Activated CD8-positive, alpha-beta memory T cell treated with anti-CD3 and anti-CD28 coated beads for 4 hours (primary cell): ENCODE measurements around the gene C4B.
"Not testable (repeated sequence)": the region's sequence is repeated elsewhere in the genome, so short reads cannot be mapped to it uniquely, and the experiment has no call there.

ENCODE experiments used
- DNase-seq, 2 donors: peaks; one replicate each; pipeline ENCODE4 v3.0.0-alpha.2; 2020; ENCODE audit warnings: low read depth in 2 of 2

C4B gene

DNA sequence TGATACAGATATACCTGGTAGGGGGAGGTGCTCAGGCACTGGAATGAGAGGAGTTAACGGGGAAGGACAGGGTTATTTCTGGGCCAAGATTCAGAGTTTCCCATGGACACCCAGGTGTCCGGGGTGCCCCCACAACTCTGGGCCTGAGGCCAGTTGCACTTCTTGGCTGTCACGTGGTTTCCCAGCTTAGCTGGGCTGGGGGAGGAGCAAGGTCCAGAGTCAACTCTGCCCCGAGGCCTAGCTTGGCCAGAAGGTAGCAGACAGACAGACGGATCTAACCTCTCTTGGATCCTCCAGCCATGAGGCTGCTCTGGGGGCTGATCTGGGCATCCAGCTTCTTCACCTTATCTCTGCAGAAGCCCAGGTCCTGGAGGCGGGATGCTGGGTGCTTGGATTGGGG lies at the start of gene C4B:
Gene C4B (plus strand): TSS at position 249 of the 400 bp plus-strand sequence. CDS start 51 bp downstream, at position 300.
- not testable (repeated sequence) for DNase-seq

DNA sequence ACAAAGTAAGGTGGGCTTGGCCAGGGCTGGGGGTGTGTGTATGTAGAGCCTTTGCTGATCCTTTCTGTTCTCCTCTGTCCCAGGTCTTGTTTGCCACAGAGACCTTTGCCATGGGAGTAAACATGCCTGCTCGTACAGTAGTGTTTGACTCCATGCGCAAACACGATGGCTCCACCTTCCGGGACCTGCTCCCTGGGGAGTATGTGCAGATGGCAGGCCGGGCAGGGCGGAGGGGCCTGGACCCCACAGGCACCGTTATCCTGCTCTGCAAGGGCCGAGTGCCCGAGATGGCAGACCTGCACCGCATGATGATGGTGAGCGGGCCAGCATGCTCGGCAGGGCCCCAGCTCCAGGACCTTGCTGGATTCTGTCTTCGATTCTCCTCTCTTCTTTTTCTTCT lies 48.9 kb upstream of the C4B start:
- no peak for DNase-seq

DNA sequence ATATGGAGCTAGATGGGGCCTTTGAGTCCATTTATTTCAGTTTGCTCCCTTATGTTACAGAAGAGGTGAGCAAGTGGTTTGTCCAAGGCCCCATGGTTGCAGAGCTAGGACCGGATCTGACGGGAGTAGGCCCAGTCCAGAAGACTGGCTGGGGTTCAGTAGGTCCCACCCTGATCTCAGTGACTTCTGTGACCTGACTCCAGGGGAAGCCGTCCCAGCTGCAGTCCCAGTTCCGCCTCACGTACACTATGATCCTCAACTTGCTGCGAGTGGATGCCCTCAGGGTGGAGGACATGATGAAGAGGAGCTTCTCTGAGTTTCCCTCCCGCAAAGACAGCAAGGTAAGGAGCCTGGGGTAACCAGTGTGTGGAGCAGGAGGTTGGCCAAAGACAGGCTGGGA lies 48.1 kb upstream of the C4B start:
- DNase-seq = no peak

DNA sequence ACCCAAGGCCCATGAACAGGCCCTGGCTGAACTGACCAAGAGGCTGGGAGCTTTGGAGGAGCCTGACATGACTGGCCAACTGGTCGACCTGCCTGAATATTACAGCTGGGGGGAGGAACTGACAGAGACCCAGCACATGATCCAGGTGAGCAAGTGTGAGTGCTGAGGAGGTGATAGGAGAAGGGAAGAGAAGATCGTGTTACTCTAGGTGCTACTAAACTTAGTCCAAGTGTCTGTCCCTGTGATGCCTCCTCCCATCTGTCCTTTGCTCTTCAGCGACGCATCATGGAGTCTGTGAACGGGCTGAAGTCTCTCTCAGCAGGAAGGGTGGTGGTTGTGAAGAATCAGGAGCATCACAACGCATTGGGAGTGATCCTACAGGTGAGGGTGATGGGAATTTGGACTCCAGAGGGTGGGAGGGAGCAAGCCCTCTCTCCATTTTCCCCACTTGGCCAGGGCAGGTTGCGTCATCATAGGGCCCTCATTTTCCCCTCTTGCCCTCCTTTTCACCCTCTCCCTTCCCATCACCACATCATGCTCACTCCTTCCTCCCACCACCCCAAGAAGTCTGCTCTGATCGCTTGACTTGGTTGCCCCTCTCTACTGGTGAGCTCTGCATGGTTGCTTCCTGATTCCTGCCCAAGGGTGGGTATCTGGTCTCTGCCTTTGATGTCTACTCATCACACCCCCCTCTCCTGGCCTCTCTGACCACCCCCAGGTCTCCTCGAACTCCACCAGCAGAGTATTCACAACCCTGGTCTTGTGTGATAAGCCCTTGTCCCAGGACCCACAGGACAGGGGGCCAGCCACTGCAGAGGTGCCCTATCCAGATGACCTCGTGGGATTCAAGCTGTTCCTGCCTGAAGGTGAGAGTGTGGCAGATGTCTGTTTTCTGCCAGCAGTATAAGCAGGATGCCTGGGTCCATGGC lies 47.3 kb upstream of the C4B start:
- no peak for DNase-seq

DNA sequence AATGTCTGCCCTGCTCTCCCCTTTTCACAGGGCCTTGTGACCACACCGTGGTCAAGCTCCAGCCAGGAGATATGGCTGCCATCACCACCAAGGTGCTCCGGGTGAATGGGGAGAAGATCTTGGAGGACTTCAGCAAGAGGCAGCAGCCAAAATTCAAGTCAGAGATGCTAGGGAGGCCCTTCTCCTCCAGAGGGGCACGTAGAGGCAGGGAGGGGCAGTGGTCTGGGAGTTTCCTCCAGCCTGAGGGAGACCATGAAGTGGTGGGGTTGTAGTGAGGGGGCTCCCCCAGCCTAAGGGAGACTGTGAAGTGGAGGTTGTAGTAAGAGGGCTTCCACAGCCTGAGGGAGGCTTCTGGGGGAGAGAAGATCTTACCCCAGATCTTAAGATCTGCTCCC lies 46.7 kb upstream of the C4B start:
- DNase-seq = no peak

DNA sequence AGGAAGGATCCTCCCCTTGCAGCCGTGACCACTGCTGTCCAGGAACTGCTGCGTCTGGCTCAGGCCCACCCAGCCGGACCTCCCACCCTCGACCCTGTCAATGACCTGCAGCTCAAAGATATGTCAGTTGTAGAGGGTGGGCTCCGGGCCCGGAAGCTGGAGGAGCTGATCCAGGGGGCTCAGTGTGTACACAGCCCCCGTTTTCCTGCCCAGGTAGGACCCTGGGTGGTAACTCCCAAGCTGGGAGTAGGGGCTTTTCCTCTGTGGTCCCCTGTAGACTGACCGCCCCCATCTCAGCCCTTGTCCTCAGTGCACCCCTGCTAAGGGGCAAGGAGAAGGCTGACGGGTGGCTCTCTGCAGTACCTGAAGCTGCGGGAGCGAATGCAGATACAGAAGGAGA lies 46.3 kb upstream of the C4B start:
- no peak for DNase-seq

DNA sequence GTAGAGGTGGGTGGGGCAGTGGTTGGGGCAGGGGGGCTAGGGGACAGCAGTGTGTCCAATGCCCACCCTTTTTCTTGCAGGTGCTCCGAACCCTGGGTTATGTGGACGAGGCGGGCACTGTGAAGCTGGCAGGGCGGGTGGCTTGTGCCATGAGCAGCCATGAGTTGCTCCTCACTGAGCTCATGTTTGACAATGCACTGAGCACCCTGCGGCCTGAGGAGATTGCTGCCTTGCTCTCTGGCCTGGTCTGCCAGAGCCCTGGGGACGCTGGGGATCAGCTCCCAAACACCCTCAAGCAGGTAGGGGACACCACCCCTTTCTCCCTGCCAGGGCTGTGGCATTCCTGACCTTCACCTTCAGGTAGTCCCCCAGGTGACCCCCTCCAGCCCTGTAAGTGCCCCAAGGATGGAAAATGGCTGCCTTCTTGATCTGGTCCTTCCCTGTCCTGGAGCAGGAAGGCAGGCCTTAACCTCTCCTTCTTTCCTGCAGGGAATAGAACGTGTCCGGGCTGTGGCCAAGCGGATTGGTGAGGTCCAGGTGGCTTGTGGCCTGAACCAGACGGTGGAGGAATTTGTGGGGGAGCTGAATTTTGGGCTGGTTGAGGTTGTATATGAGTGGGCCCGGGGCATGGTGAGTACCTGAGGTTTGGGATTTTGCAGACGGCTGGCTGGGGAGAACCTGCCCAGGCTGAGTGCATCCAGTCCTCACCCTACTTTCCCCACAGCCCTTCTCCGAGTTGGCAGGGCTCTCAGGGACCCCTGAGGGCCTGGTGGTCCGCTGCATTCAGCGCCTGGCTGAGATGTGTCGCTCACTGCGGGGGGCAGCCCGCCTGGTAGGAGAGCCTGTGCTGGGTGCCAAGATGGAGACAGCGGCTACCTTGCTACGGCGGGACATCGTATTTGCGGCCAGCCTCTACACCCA lies 45.5 kb upstream of the C4B start:
- no peak for DNase-seq

DNA sequence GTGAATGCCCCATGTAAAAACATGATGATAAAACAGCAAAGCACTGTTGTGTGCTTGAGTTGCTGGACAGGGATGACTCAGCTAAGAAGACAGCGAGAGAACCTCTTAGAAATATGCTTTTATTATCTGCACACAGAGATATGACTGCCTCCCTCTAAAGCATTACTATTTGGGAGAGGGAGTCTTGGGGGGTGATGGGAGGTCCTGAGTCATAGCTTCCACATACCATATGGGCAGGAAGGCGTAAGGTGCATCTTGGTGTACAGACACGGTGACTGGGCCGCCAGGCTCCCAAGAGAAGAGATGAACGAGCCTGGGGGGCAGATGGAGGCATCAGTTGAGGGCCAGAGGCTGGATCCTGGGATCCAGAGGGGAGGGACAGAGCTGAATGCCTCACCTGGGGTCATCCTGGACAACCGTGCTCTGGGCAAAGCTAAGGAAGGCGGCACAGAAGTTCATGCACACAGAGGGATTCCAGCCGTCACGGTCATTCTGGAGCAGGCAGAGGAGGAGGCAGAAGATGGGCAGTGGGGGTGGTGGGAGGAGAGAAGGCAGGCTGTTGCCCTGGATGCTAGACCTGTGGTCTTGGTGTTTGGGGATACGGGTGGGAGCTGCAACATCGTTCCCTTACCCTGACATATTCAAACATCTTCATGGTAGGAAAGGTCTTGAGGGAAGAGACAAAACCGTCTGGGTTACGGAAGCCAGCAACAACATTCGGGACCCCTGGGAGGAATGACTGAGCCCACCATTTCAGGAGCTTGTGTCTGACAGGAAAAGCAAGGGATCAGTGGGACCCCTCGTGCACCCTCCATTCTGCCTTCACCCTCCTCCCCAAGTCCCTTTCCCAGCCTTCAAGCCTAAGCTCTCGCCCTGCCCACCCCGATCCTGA lies 44.6 kb upstream of the C4B start:
- DNase-seq = no peak

DNA sequence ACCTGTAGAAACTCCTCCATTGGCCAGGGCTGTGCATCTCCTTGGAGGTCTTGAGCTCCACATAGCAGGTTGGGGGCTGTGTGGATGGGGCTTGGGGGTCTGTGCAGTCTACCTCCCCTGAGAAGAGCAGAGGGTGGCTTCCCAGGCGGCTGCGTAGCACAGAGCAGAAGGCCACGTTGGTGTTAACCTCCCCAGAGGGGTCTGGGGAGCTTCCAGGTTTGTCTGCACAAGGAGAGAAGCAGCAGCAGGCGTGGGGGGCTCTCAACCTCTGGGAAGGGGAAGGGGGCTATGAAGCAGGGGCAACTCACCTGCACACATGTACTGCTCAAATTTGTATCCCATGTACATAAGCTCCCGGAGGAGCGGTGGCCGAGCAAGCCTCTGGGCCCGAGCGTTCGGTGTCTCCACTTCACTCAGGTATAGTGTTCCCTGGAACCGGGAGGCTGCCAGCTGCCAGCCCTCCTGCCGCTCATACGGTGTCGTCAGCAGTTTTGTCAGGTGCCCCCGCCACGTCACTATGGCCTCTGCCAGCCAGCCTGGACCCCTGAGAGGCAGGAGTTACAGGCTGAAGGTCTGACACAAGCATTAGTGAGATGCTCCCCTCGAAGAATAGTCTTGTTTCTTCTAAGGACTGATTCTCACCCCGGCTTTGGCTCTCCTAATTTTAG lies 43.9 kb upstream of the C4B start:
- DNase-seq = no peak

DNA sequence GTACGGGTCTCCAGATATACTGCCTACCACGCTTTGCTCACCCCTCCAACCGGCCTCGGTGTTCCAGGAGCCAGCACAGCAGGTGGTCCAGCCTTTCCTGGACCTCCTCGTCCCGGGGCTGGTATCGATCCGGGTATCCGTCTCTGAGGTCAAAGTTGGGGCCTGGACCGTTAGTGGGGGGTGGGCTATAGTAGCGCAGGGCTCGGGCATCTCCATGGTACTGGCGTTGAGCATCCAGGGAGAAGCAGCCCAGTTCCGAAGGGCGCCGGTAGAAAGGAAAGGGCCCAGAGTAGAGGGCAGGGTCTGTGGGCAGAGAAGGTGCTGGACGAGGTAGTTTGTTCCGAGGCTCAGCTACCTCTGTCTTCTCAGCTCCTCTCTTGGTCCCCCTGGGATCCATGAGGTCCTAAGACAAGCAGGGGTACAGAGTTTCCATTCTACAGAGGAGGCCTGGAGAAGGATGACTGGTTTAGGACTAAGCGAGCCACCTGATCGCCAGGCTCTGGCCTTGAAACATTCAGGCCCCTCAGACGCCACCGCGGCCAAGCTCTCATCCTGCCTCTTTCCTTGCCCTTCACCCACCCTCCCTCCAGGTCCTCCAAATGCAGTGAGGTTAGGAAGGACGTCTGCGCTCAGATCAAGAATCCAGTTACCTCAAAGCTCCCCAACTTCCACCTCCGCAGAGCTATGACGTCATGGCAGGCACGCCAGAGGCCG lies 43.2 kb upstream of the C4B start:
- no peak for DNase-seq

DNA sequence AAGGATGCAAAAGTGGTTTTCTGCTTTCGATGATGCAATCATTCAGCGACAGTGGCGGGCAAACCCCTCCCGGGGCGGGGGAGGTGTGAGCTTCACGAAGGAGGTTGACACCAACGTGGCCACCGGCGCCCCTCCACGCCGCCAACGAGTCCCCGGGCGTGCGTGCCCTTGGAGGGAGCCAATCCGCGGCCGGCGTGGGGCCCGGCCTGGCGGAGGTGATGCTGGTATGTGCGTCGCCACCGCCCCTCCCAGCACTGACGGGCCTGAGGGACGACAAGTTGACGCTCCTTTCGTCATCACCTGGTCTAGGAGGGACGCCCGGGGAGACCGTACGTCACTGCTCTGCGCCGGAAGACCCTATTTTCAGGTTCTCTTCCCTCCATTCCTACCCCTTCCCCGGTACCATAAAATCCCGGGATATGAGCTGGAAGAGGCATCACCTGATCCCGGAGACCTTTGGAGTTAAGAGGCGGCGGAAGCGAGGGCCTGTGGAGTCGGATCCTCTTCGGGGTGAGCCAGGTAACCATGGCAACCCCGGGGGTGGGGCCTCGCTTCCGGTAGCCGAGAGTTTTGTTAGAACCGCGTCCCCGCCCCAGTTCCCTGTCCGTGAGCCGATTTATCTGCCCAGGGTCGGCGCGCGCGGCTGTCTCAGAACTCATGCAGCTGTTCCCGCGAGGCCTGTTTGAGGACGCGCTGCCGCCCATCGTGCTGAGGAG lies 42.4 kb upstream of the C4B start, which contains the start of gene DXO:
Gene DXO (minus strand): TSS at position 146 of the 716 bp plus-strand sequence. CDS start 463 bp downstream, outside the sequence.
- DNase-seq = peak; percentile 97 to 98

DNA sequence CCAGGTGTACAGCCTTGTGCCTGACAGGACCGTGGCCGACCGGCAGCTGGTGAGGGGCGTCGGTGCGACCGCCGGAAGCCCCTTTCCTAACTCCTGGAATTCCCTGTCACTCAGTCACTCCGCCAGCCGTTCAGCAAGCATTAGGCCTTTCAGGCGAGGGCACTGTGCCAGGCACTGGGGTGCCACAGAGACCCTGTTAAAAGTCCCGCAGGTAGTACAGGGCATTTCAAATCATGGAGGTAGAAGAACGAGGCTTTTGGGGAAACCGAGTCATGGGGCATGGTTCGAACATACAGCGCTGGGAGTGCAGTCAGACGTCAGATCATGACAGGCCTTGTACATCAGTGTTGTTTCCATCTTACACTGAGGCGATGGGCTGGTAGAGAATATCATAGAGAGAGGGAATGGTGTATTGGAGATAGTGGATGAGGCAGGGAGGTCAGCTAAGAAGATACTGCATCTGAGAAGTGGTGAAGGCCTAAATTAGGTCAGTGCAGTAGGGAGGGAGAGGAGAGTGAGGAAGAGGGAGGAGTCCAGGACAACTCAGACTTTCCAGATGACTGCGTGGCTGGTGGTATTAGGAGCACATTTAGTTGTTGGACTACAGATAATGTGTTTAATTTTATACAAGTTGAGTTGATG lies 41.8 kb upstream of the C4B start:
- no peak for DNase-seq

DNA sequence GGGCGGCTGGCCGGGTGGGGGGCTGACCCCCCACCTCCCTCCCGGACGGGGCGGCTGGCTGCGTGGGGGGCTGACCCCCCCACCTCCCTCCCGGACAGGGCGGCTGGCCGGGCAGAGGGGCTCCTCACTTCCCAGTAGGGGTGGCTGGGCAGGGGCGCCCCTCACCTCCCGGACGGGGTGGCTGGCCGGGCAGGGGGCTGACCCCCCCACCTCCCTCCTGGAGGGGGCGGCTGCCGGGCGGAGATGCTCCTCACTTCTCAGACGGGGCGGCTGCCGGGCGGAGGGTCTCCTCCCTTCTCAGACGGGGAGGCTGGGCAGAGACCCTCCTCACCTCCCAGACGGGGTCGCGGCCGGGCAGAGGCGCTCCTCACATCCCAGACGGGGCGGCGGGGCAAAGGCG lies 38.5 kb upstream of the C4B start:
- not testable (repeated sequence) for DNase-seq

DNA sequence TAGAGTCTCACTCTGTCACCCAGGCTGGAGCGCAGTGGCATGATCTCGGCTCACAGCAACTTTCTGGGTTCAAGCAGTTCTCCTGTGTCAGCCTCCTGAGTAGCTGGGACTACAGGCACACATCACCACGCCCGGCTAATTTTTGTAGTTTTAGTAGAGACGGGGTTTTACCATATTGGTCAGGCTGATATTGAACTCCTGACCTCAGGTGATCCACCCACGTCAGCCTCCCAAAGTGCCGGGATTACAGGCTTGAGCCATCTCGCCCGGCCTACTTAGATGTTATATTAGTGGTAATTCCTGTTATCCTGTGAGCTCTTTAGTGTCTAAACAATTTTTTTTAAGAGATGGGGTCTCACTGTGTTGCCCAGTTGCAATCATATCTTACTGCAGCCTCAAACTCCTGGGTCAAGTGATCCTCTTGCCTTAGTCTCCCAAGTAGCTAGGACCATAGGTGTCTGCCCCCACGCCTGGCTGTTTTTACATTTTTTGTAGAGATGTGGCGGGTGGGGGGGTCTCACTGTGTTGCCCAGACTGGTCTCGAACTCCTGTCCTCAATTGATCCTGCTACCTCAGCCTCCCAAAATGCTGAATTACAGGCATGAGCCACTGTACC lies 36.7 kb upstream of the C4B start:
- DNase-seq = no peak

DNA sequence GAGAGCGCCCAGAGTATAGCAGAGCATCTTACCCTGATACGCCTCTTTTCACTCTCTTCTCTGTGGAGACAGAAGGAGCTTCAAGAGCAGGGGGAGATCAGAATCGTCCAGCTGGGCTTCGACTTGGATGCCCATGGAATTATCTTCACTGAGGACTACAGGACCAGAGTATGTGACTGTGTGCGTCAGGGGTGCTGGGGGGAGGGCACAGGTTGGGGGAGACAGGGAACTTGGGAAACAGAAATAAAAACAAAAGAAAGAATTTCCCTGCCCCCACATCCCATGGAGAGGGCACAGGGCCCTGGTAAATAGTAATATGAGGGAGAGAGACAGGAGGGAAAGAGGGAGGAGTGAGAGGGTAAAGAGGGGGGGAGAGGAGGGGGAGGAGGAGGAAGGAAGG lies 35.8 kb upstream of the C4B start:
- no peak for DNase-seq

DNA sequence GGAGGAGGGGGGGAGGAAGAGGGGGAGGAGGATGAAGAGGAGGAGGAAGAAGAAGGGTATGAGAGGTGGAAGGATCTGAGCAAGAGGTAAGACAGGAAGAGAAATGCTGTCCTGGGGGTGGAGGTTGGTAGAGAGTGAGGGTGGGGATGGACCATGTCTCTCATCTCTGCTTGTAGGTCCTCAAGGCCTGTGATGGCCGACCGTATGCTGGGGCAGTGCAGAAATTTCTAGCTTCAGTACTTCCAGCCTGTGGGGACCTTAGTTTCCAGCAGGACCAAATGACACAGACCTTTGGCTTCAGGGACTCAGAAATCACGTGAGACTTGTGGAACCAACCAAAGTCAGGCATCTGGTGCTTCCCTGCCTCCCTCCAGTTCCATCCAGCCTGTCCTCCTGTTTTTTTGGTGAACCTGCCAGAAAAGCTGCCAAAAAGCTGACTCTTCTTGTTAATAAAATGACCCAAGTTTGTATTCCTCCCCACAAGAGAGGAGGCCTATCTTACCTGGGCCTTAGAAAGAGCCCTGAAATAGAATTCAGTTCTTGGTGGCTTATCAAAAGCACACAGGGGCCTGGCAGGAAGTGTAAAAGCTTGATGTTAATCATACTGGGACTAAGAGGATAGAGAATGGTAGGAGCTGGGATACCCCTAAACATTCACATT lies 35.2 kb upstream of the C4B start:
- no peak for DNase-seq

DNA sequence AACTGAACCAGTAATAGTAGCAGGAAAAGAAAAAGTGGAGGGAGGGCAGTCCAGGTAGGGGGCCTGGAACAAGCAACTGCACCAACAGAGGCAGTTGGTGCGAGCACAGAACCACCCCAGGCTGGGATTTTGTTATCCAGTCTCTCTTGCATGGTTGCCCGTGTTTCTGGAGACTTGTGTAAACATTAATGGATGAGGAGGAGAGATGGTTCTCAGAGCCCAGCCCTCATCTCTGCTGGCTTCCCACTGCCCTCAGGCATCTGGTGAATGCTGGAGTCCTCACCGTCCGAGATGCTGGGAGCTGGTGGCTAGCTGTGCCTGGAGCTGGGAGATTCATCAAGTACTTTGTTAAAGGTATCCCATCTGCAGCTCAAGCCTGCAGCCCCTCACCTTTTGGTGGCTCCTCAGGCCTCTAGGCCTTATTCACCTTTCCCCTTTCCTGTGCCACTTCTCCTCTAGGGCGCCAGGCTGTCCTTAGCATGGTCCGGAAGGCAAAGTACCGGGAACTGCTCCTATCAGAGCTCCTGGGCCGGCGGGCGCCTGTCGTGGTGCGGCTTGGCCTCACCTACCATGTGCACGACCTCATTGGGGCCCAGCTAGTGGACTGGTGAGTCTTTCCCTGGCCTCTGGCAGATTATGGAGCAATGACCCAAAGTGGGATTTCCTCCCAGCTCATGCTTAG lies 34.3 kb upstream of the C4B start:
- not testable (repeated sequence) for DNase-seq
